ENCODE results near the gene GPA33.

The GPA33 gene

GRCh38 chr1:167130829-167131510, 40.8 kb upstream of the GPA33 start:
- Histone ChIP-seq H3K27ac (ENCODE audit: low read depth, low read length) (no peak overlapping the region), H2AFZ (ENCODE audit: insufficient read depth, low read length, poor library complexity) (no peak overlapping the region), H3K4ac (ENCODE audit: low read depth, low read length) (no peak overlapping the region), H3K4me1 (ENCODE audit: control insufficient read depth in 1 of 2, insufficient read depth in 2 of 2, low read length in 2 of 2) (peaks cover 2 to 6% of the 10 kb centered on the region in 2 experiments), H2AK5ac (ENCODE audit: low read length) (no peak overlapping the region), H2BK12ac (ENCODE audit: low read length) (peak overlapping the region; percentile 18), H3K9ac (ENCODE audit: low read length) (no peak overlapping the region), H4K12ac (ENCODE audit: low read depth, low read length) (no peak overlapping the region), H3K79me1 (ENCODE audit: low read length) (peaks cover 9% of the 10 kb centered on the region), H3K14ac (ENCODE audit: low read length) (no peak overlapping the region), H4K8ac (ENCODE audit: low read depth, low read length) (no peak overlapping the region), H3K4me3 (ENCODE audit: low read depth, low read length) (no peak overlapping the region), H3K18ac (ENCODE audit: low read length) (no peak overlapping the region), H3K4me2 (ENCODE audit: low read length) (no peak overlapping the region), H2BK5ac (ENCODE audit: low read depth, low read length, poor library complexity) (no peak overlapping the region), H4K91ac (ENCODE audit: low read depth, low read length) (no peak overlapping the region), H3K36me3 (ENCODE audit: control insufficient read depth in 1 of 2, insufficient read depth in 2 of 2, low read length in 2 of 2) (no peaks in the 10 kb centered on the region), H3K79me2 (ENCODE audit: control insufficient read depth, insufficient read depth, low read length, poor library complexity) (no peaks in the 10 kb centered on the region), H3K27me3 (ENCODE audit: insufficient read depth, low read length) (no peaks in the 10 kb centered on the region), H3K23ac (ENCODE audit: low read length) (no peak overlapping the region), H3K9me3 (ENCODE audit: insufficient read depth, low read depth, low read length) (peaks cover 3% of the 10 kb centered on the region), H2BK120ac (ENCODE audit: insufficient read depth, low read length, poor library complexity) (no peak overlapping the region)
- DNase-seq = no peak
- WGBS (ENCODE audit: extremely low coverage, insufficient coverage, insufficient read length) = no CpG with 5 or more reads among the region's 4 CpGs

GRCh38 chr1:167128261-167129227, 38.4 kb upstream of the GPA33 start:
- Histone ChIP-seq H3K27ac (ENCODE audit: low read depth, low read length) (no peak overlapping the region), H3K79me1 (ENCODE audit: low read length) (no peaks in the 10 kb centered on the region), H3K4ac (ENCODE audit: low read depth, low read length) (no peak overlapping the region), H3K27me3 (ENCODE audit: insufficient read depth, low read length) (no peaks in the 10 kb centered on the region), H4K8ac (ENCODE audit: low read depth, low read length) (no peak overlapping the region), H3K79me2 (ENCODE audit: control insufficient read depth, insufficient read depth, low read length, poor library complexity) (no peaks in the 10 kb centered on the region), H3K9me3 (ENCODE audit: insufficient read depth, low read depth, low read length) (peaks cover 3% of the 10 kb centered on the region), H2AK5ac (ENCODE audit: low read length) (no peak overlapping the region), H3K18ac (ENCODE audit: low read length) (no peak overlapping the region), H2BK5ac (ENCODE audit: low read depth, low read length, poor library complexity) (no peak overlapping the region), H3K14ac (ENCODE audit: low read length) (no peak overlapping the region), H3K9ac (ENCODE audit: low read length) (no peak overlapping the region), H2AFZ (ENCODE audit: insufficient read depth, low read length, poor library complexity) (no peak overlapping the region), H3K36me3 (ENCODE audit: control insufficient read depth in 1 of 2, insufficient read depth in 2 of 2, low read length in 2 of 2) (no peaks in the 10 kb centered on the region), H4K91ac (ENCODE audit: low read depth, low read length) (no peak overlapping the region), H3K4me1 (ENCODE audit: control insufficient read depth in 1 of 2, insufficient read depth in 2 of 2, low read length in 2 of 2) (no peaks in the 10 kb centered on the region), H2BK120ac (ENCODE audit: insufficient read depth, low read length, poor library complexity) (no peak overlapping the region), H3K23ac (ENCODE audit: low read length) (no peak overlapping the region), H3K4me2 (ENCODE audit: low read length) (no peak overlapping the region), H4K12ac (ENCODE audit: low read depth, low read length) (no peak overlapping the region), H3K4me3 (ENCODE audit: low read depth, low read length) (no peak overlapping the region), H2BK12ac (ENCODE audit: low read length) (peak overlapping the region; percentile 15)
- no CpG with 5 or more reads among the region's 17 CpGs for WGBS (ENCODE audit: extremely low coverage, insufficient coverage, insufficient read length)
- DNase-seq = peak in 1 of 2 donors; percentile 33

- H2BK120ac ChIP-seq (ENCODE audit: insufficient read depth, low read length, poor library complexity) = no peak overlapping the region
- H3K9me3 ChIP-seq (ENCODE audit: insufficient read depth, low read depth, low read length) = peaks cover 3% of the 10 kb centered on the region
Observed at GRCh38 chr1:167127661-167128060, 37.5 kb upstream of the GPA33 start.

GRCh38 chr1:167127236-167127635, 37.1 kb upstream of the GPA33 start:
- H3K79me1 ChIP-seq (ENCODE audit: low read length) = no peaks in the 10 kb centered on the region
- no peaks in the 10 kb centered on the region for H3K4me1 ChIP-seq (ENCODE audit: control insufficient read depth in 1 of 2, insufficient read depth in 2 of 2, low read length in 2 of 2)
- H2BK120ac ChIP-seq (ENCODE audit: insufficient read depth, low read length, poor library complexity) = no peak overlapping the region
- H3K9ac ChIP-seq (ENCODE audit: low read length) = no peak overlapping the region
- H2BK5ac ChIP-seq (ENCODE audit: low read depth, low read length, poor library complexity) = no peak overlapping the region
- no peak overlapping the region for H3K14ac ChIP-seq (ENCODE audit: low read length)
- no peak overlapping the region for H4K12ac ChIP-seq (ENCODE audit: low read depth, low read length)
- no peak overlapping the region for H2BK12ac ChIP-seq (ENCODE audit: low read length)
- no peak overlapping the region for H3K4me2 ChIP-seq (ENCODE audit: low read length)
- H2AFZ ChIP-seq (ENCODE audit: insufficient read depth, low read length, poor library complexity) = no peak overlapping the region
- no peak overlapping the region for H4K91ac ChIP-seq (ENCODE audit: low read depth, low read length)
- no peak overlapping the region for H3K18ac ChIP-seq (ENCODE audit: low read length)
- H3K9me3 ChIP-seq (ENCODE audit: insufficient read depth, low read depth, low read length) = peaks cover 3% of the 10 kb centered on the region
- no peak overlapping the region for H2AK5ac ChIP-seq (ENCODE audit: low read length)
- H3K27ac ChIP-seq (ENCODE audit: low read depth, low read length) = no peak overlapping the region
- no peak for DNase-seq
- no peak overlapping the region for H3K4me3 ChIP-seq (ENCODE audit: low read depth, low read length)
- no CpG with 5 or more reads among the region's 5 CpGs for WGBS (ENCODE audit: extremely low coverage, insufficient coverage, insufficient read length)
- H3K27me3 ChIP-seq (ENCODE audit: insufficient read depth, low read length) = no peaks in the 10 kb centered on the region
- H3K36me3 ChIP-seq (ENCODE audit: control insufficient read depth in 1 of 2, insufficient read depth in 2 of 2, low read length in 2 of 2) = no peaks in the 10 kb centered on the region
- no peak overlapping the region for H3K23ac ChIP-seq (ENCODE audit: low read length)
- no peak overlapping the region for H3K4ac ChIP-seq (ENCODE audit: low read depth, low read length)
- no peaks in the 10 kb centered on the region for H3K79me2 ChIP-seq (ENCODE audit: control insufficient read depth, insufficient read depth, low read length, poor library complexity)
- no peak overlapping the region for H4K8ac ChIP-seq (ENCODE audit: low read depth, low read length)

More at GRCh38 chr1:167127661-167128060, 37.5 kb upstream of the GPA33 start:
- Histone ChIP-seq H3K9ac (ENCODE audit: low read length) (no peak overlapping the region), H3K4ac (ENCODE audit: low read depth, low read length) (no peak overlapping the region), H3K14ac (ENCODE audit: low read length) (no peak overlapping the region), H3K18ac (ENCODE audit: low read length) (no peak overlapping the region), H3K79me2 (ENCODE audit: control insufficient read depth, insufficient read depth, low read length, poor library complexity) (no peaks in the 10 kb centered on the region), H4K12ac (ENCODE audit: low read depth, low read length) (no peak overlapping the region), H2BK5ac (ENCODE audit: low read depth, low read length, poor library complexity) (no peak overlapping the region), H2BK12ac (ENCODE audit: low read length) (no peak overlapping the region), H3K4me3 (ENCODE audit: low read depth, low read length) (no peak overlapping the region), H3K23ac (ENCODE audit: low read length) (no peak overlapping the region), H2AK5ac (ENCODE audit: low read length) (no peak overlapping the region), H3K27me3 (ENCODE audit: insufficient read depth, low read length) (no peaks in the 10 kb centered on the region), H3K79me1 (ENCODE audit: low read length) (no peaks in the 10 kb centered on the region), H3K27ac (ENCODE audit: low read depth, low read length) (no peak overlapping the region), H4K91ac (ENCODE audit: low read depth, low read length) (no peak overlapping the region), H3K4me1 (ENCODE audit: control insufficient read depth in 1 of 2, insufficient read depth in 2 of 2, low read length in 2 of 2) (no peaks in the 10 kb centered on the region), H4K8ac (ENCODE audit: low read depth, low read length) (no peak overlapping the region), H3K36me3 (ENCODE audit: control insufficient read depth in 1 of 2, insufficient read depth in 2 of 2, low read length in 2 of 2) (no peaks in the 10 kb centered on the region), H3K4me2 (ENCODE audit: low read length) (no peak overlapping the region), H2AFZ (ENCODE audit: insufficient read depth, low read length, poor library complexity) (no peak overlapping the region)
- no peak for DNase-seq
- WGBS (ENCODE audit: extremely low coverage, insufficient coverage, insufficient read length) = no CpG with 5 or more reads among the region's 5 CpGs

All from trophoblast cell (in vitro differentiated cells and primary cell).